HepG2 (cell line): ENCODE data around the gene ZCCHC24.

Experiments used
- POLR2A ChIP-seq, 2 experiments: IDR thresholded peaks; 2 replicates each; pipeline ENCODE4 v1.6.1; 2011; ENCODE audit warnings: low read depth in 2 of 2, low read length in 2 of 2, mild to moderate bottlenecking in 1 of 2, moderate library complexity in 1 of 2; ENCODE audit not compliant: insufficient read depth in 1 of 2
- RFX5 ChIP-seq: IDR thresholded peaks from 2 replicates; pipeline ENCODE4 v1.6.1; 2011; ENCODE audit warnings: low read depth, low read length, improper control_type of control experiment
- SOX5 ChIP-seq: IDR thresholded peaks from 2 replicates; pipeline ENCODE4 v1.6.1; 2016; ENCODE audit warnings: borderline replicate concordance
- SRF ChIP-seq: IDR thresholded peaks from 2 replicates; pipeline ENCODE4 v1.6.1; 2011; ENCODE audit warnings: mild to moderate bottlenecking, low read depth, low read length, moderate library complexity
- TAF15 ChIP-seq: fragments of 200-400 bp; formaldehyde crosslinking; IDR thresholded peaks from one replicate; pipeline ENCODE4 v1.6.1; 2018; ENCODE audit warnings: mild to moderate bottlenecking, low read depth, low read length; ENCODE audit not compliant: poor library complexity, severe bottlenecking
- ZBTB49 ChIP-seq: sonication (generic); formaldehyde crosslinking; IDR thresholded peaks from 2 replicates; pipeline ENCODE4 v1.4.0; 2020; ENCODE audit warnings: missing genetic modification reagents, borderline replicate concordance
- ZBTB7A ChIP-seq: sonication (generic); formaldehyde crosslinking; IDR thresholded peaks from 2 replicates; pipeline ENCODE4 v1.8.0; 2022; ENCODE audit warnings: mild to moderate bottlenecking, missing genetic modification reagents
- ZHX1 ChIP-seq: sonication (generic); formaldehyde crosslinking; IDR thresholded peaks from 2 replicates; pipeline ENCODE4 v1.8.1; 2022; ENCODE audit warnings: low read depth, mild to moderate bottlenecking, missing genetic modification reagents
- ZSCAN21 ChIP-seq: sonication (generic); formaldehyde crosslinking; IDR thresholded peaks from 2 replicates; pipeline ENCODE4 v1.8.0; 2022; ENCODE audit warnings: mild to moderate bottlenecking, missing genetic modification reagents, moderate library complexity, borderline replicate concordance

DNA sequence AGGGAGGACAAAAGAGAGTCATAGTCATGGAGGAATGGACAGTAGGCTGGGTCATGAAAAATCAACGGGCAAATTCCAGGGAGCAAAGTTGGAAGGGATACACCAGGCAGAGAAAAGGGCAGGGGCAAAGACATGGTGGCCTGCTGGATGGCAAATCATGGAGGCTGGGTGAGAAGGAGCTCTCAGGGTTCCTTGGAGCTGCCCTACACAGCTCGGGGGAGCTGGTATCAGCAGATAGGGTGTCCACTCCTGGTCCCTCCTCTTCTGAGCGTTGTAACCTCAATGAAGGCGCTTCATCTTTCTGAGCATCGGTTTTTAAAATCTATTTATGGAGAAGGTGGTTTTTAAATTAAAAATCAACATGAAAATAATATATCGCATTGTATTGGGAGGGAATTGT is 39.1 kb upstream of the ZCCHC24 start:
- TF ChIP-seq POLR2A (IDR thresholded peaks at IDR 0.05; ENCODE audit: insufficient read depth in 1 of 2, low read depth in 2 of 2, low read length in 2 of 2) (no peak), SOX5 (CRISPR knock-in tag) (no peak), ZBTB7A (CRISPR knock-in tag) (no peak), SRF (no peak), RFX5 (no peak), ZHX1 (CRISPR knock-in tag) (no peak), ZBTB49 (CRISPR knock-in tag) (no peak), ZSCAN21 (no peak), TAF15 (no peak)
